NCI-H2196 treated with DMSO at 0.1 percent for 48 hours (cell line): Measurements from ENCODE around the gene KTI12.
A peak's percentile ranks its signal among the peaks of the same experiment; 100 is the strongest.
"Not testable (repeated sequence)": the region's sequence is repeated elsewhere in the genome, so short reads cannot be mapped to it uniquely, and the experiment has no call there.

Experiments
- DNase-seq: peaks from one replicate; lab custom pipeline; 2025; ENCODE audit not compliant: unreplicated experiment; lab: John Stamatoyannopoulos, UW

KTI12 gene, protein sequence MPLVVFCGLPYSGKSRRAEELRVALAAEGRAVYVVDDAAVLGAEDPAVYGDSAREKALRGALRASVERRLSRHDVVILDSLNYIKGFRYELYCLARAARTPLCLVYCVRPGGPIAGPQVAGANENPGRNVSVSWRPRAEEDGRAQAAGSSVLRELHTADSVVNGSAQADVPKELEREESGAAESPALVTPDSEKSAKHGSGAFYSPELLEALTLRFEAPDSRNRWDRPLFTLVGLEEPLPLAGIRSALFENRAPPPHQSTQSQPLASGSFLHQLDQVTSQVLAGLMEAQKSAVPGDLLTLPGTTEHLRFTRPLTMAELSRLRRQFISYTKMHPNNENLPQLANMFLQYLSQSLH

DNA sequence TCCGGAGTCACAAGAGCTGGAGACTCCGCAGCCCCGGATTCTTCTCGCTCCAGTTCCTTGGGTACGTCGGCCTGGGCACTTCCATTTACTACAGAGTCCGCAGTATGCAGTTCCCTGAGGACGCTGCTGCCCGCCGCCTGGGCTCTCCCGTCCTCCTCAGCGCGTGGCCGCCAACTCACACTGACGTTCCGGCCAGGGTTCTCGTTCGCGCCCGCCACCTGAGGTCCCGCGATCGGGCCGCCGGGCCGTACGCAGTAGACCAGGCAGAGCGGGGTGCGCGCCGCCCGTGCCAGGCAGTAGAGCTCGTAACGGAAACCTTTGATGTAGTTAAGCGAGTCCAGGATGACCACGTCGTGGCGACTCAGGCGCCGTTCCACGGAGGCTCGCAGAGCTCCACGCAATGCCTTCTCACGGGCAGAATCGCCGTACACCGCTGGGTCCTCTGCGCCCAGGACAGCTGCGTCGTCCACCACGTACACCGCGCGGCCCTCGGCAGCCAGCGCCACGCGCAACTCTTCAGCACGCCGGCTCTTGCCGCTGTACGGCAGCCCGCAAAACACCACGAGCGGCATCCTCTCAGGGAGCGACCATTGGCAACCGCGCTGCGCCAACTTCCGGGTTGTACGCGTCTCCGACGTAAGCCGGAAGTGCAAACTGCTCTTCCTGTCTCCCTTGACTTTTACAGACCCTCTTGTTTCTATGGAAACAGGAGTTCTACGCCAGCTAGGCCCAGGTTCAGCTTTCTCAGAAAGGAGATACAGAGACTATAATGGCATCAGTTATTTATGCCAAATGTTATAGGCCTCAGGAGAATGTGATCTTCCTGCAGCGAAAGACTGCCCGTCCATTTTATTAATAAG, at the start of gene KTI12:
KTI12 (minus strand) TSS at position 621 of the 860 bp plus-strand sequence; CDS start at position 572, 49 bp downstream.
- peak; percentile 85 for DNase-seq

- DNase-seq, result no peak
These were observed 46.4 kb upstream of the KTI12 start for GRCh38 chr1:52080014-52080415.

DNA sequence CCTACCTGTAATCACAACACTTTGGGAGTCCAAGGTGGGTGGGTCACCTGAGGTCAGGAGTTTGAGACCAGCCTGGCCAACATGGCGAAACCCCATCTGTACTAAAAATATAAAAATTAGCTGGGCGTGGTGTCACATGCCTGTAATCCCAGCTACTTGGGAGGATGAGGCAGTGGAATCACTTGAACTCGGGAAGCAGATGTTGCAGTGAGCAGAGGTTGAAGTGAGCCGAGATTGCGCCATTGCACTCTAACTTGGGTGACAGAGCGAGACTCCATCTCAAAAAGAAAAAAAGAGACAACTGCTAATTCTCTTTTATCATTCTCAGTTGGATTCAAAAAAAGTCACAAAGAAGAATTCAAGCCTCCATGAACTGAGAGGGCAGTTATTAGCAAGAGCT, 43.7 kb upstream of the KTI12 start:
- not testable (repeated sequence) for DNase-seq

DNA sequence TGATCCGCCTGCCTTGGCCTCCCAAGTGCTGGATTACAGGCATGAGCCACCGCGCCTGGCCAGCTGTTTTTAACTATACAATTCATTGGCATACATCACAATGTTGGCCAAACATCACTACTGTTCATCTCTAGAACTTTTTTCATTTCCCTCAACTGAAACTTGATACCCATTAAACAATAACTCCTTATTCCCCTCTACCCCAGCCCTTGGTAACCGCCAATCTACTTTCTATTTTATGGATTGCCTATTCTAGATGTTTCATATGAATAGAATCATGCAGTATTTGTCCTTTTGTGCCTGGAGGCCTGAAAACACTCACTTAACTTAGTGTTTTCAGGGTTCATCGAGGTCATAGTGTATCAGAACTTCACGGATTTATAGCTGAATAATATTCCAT, 38.7 kb upstream of the KTI12 start:
- DNase-seq, result no peak

GRCh38 chr1:52070704-52071103, 37.1 kb upstream of the KTI12 start:
- DNase-seq, result no peak

DNA sequence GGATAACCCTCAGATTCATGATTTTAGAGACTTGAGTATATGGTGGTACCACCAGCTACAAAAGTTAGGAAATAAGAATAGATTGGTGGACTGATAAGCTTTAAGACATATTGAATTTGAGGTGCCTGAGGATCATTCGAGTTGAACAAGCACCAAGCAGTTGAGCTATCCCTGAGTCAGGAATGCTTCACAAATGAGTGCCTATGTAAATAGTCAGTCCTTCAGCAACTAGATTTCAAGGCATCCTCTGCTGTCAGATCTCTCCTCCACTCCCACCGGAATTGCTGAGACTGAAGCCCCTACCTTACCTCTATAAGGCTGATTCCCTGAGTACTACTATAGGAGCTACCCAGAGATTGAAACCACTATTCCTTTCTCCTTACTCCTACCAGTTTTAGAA, 29.6 kb upstream of the KTI12 start:
- DNase-seq, result no peak

GRCh38 chr1:52060822-52061221, 27.2 kb upstream of the KTI12 start:
- no peak for DNase-seq

DNA sequence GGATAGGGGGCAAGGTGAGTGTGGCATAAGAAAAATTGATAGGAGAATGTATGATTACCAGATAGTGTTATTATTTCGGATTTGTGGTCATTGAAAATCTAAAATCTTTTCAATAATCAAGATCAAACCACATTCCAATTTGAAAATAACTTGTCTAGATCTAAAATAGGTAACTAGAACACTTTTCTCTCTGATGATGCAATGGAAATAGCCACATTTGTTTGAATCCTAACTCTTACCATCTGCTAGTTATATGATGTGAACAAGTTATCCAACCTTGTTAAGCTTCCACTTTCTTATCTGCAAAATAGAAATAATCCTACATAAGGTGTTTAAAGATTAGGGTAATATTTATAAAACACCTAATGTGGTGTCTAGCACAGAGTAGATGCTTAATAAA, 26.3 kb upstream of the KTI12 start:
- DNase-seq, result no peak

DNA sequence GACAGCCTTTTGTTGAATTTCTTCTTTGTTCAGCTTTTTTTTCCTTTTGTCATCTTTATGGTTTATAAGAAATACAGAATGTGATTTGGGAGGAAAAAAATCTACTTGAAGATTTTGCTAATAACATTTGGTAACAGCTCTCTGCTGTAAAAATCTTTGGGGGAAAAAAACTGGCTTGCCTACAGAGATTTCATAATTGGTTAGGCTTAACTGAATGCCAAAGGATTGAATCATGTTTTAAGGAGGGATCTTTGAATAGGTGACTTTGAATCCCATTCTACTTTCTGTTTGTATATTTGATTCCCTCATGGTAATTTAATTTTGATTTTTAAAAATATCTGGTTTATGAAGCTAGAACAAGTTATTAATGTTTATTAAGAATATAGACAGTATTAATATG, 25.7 kb upstream of the KTI12 start:
- no peak for DNase-seq

GRCh38 chr1:52057876-52058415, 24.3 kb upstream of the KTI12 start:
- no peak for DNase-seq

- DNase-seq, result no peak
These were observed 23.6 kb upstream of the KTI12 start for GRCh38 chr1:52057255-52057654.

- no peak for DNase-seq
These were observed 23.3 kb upstream of the KTI12 start for GRCh38 chr1:52056937-52057231.

- DNase-seq, result peak; percentile 92
These were observed 22.7 kb upstream of the KTI12 start, which contains the start of gene BTF3L4 for GRCh38 chr1:52056163-52056936. Gene BTF3L4, plus strand, starts transcription at chr1:52056295. Its CDS starts 3,553 bp downstream, at chr1:52059848.

GRCh38 chr1:52055866-52056162, 22.2 kb upstream of the KTI12 start:
- DNase-seq, result no peak

DNA sequence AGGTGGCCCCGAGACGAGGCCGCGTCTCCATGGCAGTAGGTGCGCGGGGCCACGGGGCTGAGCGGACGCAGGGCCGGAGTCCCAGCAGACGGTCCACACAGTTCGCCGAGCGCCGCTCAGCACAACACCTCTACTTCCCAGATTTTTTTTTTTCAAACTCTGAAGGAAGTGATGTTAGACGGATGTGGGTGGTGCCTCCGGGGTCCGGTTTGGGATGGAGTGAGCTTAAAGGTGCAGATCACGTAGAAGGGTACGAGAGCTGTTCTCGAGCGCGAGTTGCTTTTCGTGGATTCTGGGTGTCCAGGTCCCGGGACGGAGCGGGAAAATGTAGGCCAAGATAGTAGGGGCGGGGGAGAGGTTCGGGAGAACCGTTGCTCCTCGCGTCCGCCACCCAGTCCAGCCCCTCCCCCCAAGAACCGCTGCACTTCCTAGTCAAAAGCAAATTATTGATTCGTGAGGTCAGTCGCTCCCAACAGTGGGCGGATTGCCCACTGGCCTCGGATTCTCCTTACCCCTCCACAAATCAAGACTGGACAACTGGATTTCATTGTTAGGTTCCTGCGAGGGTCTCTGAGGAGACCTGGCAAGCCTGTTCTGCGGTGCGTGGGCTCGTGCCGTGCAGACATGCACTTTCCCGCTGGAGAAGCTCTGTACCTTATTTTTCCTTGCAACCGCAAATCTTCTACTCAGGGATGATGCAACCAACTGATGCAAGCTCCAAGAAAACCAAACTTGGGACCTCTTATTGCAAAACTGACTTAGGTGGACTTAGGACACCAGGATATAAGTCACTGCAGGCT, 21.7 kb upstream of the KTI12 start, which contains the start of gene TXNDC12:
TXNDC12 (minus strand) TSS at position 126 of the 800 bp plus-strand sequence; CDS start at position 31, 95 bp downstream.
- peak; percentile 89 for DNase-seq

DNA sequence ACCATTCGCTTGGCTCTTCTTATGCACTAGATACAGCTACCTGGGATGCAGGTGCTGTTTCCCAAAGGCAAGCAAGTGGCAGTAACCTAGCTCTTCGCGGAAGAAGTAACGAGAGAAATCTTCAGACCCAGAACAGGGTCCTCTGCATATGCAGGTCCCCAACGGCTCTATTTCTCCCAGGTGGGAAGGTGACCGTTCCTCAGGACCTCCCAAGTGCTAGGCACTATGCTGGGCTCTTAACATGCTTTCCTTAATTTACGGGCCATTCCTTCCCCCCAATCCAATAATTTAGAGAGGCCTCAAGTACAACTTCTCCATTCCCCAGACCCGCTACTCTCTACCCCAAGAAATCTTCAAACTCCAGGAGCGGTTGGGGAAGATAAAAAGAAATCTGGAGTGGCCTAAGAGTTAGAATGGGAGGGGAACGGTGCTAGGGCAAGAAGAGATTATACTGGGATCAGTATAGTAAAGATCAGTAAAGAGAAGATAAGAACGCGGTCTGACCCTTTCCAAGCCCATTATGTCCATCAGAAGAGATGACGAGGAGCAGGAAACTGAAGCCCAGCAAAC, 21.0 kb upstream of the KTI12 start:
- no peak for DNase-seq

- DNase-seq, result no peak
These were observed 20.3 kb upstream of the KTI12 start for GRCh38 chr1:52053862-52054261.

GRCh38 chr1:52049337-52049736, 15.7 kb upstream of the KTI12 start:
- not testable (repeated sequence) for DNase-seq

GRCh38 chr1:52045666-52046195, 12.1 kb upstream of the KTI12 start:
- DNase-seq, result not testable (repeated sequence)

- DNase-seq, result no peak
These were observed 11.6 kb upstream of the KTI12 start for GRCh38 chr1:52045236-52045635.
